Measurements from ENCODE around the gene ARID3A.

ARID3A gene

GRCh38 chr19:991174-991931 lies 65.5 kb downstream of the ARID3A start:
- peak; percentile 44 for DNase-seq (ENCODE audit: low read depth)

GRCh38 chr19:991932-992669 lies 66.3 kb downstream of the ARID3A start:
- no peak for DNase-seq (ENCODE audit: low read depth)

GRCh38 chr19:992670-993055 lies 66.8 kb downstream of the ARID3A start:
- no peak for DNase-seq (ENCODE audit: low read depth)

GRCh38 chr19:993361-993830 lies 67.6 kb downstream of the ARID3A start:
- DNase-seq (ENCODE audit: low read depth), result no peak

- no peak for DNase-seq (ENCODE audit: low read depth)
Measured at GRCh38 chr19:993831-994393, 68.1 kb downstream of the ARID3A start.

GRCh38 chr19:994516-994915 lies 68.7 kb downstream of the ARID3A start:
- DNase-seq (ENCODE audit: low read depth), result no peak

GRCh38 chr19:995051-995827 lies 69.4 kb downstream of the ARID3A start:
- DNase-seq (ENCODE audit: low read depth), result no peak

- DNase-seq (ENCODE audit: low read depth), result peak; percentile 26
Measured at GRCh38 chr19:996051-996838, 70.4 kb downstream of the ARID3A start.

- no peak for DNase-seq (ENCODE audit: low read depth)
Measured at GRCh38 chr19:998064-998463, 72.2 kb downstream of the ARID3A start.

GRCh38 chr19:999379-999719 lies 73.5 kb downstream of the ARID3A start:
- no peak for DNase-seq (ENCODE audit: low read depth)

GRCh38 chr19:1000095-1000494 lies 74.3 kb downstream of the ARID3A start, which contains the start of gene GRIN3B:
Gene GRIN3B (plus strand): TSS chr19:1000419. CDS start chr19:1000438, 19 bp downstream.
- peak; percentile 40 for DNase-seq (ENCODE audit: low read depth)

GRCh38 chr19:1000591-1001537 lies 75.0 kb downstream of the ARID3A start:
- DNase-seq (ENCODE audit: low read depth), result no peak

- peak; percentile 53 for DNase-seq (ENCODE audit: low read depth)
Measured at GRCh38 chr19:1001538-1002166, 75.8 kb downstream of the ARID3A start.

- no peak for DNase-seq (ENCODE audit: low read depth)
Measured at GRCh38 chr19:1002600-1002999, 76.8 kb downstream of the ARID3A start.

GRCh38 chr19:1003283-1003682 lies 77.4 kb downstream of the ARID3A start:
- no peak for DNase-seq (ENCODE audit: low read depth)

- DNase-seq (ENCODE audit: low read depth), result no peak
Measured at GRCh38 chr19:1004204-1004802, 78.5 kb downstream of the ARID3A start.

GRCh38 chr19:1004803-1005664 lies 79.2 kb downstream of the ARID3A start:
- DNase-seq (ENCODE audit: low read depth), result no peak

GRCh38 chr19:1006711-1007398 lies 81.0 kb downstream of the ARID3A start:
- DNase-seq (ENCODE audit: low read depth), result no peak
